GM18505 (cell line): Measurements from ENCODE around the gene NR1H3.

Experiments used
- ATAC-seq: cut with Tn5 transposase; IDR thresholded peaks from one replicate; pipeline ENCODE4 v1.9.1; 2021; ENCODE audit not compliant: unreplicated experiment
- POLR2A ChIP-seq: IDR thresholded peaks from 4 replicates; pipeline ENCODE4 v1.6.1; 2011; ENCODE audit warnings: borderline replicate concordance; ENCODE audit not compliant: insufficient read depth, insufficient read length; ENCODE audit errors: extremely low read depth

NR1H3 gene

DNA sequence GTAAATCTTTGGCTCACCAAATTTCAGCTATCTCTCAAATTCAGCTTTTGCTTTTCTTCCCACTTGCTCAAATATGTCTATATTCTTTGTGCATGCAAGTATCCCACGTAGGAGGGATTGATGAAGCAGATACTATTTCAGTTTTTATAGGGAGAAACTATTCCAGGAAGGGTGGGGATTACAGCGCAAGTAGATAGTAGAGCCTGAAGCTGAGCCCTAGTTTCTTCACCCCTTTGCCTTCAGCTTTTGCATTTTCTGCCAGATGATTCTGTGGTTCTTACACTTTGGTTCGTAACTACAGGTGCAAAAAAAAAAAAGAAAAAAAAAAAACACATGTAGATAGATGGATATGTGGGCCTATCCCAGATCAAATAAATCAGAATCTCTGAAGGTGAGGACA is 6.0 kb upstream of the NR1H3 start:
- no peak for TF ChIP-seq POLR2A
- no peak for ATAC-seq

DNA sequence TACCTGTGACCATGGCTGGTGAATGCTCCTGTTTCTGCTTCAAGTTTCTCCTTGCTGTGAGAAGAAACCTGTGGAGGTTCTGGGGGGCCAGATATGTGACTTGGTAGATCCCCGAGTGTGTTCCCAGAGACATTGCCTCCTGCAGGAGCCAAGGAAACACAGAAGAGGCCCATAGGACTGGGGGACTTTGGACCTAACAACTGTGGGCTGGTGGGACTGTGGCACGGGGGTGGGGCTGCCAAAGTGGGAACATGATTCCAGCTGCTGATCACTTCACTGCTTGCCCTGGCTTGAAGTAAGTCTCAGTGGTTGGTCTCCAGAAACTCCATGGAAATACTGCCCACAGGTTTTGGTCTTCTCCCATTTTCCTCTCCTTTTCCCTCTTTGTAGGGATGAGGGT is 4.1 kb upstream of the NR1H3 start:
- ATAC-seq = no peak
- TF ChIP-seq POLR2A = no peak

DNA sequence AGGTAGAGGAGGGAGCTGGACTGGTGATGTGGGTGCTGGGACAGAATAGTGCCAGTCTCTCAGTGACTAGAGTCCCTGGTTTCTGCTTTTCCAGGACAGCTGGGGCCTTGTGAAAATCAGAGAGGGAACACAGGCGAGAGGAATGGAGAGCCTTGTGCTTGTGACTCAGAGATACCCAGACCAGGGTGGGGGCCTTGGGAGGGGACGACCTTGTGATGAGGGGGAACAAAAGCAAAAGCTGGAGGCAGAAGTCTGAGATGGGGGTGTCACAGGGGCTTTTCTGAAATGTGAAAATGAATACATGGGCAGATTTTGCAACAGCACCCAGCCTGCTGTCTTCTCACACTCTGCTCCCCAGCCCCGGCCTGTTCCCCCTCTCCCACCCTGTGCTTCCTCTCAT is 3.4 kb upstream of the NR1H3 start:
- no peak for ATAC-seq
- no peak for TF ChIP-seq POLR2A

DNA sequence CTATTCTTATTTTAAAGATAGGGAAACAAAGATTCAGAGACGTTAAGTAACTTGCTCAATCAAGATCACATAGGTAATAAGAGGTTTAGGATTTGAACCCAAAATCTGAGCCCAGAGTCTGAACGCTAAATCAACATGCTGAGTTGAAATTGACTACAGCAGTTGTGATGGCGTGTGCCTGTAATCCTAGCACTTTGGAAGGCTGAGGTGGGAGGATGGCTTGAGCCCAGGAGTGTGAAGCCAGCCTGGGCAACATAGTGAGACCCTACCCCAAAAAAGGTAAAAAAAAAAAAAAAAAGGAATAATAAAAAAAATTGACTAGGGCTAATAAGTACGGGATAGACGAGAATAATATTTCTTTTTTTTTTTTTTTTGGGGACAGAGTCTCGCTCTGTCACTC is 1.4 kb upstream of the NR1H3 start:
- TF ChIP-seq POLR2A = no peak
- no peak for ATAC-seq

DNA sequence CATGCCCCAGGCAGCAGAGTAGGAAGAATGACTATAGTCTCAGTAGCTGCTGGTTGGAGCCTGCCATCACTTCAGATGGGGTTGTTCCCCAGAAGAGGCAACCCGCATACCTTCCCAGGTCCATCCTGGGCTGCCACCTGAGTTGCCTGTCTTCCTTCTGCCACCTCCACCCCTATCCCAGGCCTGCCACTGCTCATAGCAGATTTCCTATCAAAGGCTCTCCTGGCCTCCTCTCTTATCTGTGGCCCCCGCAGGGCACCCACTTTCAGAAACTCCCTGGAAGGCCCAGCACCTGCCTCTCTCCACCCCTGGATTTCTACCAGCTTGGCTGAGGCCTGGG is 649 bp upstream of the NR1H3 start:
- ATAC-seq = no peak
- no peak for TF ChIP-seq POLR2A

DNA sequence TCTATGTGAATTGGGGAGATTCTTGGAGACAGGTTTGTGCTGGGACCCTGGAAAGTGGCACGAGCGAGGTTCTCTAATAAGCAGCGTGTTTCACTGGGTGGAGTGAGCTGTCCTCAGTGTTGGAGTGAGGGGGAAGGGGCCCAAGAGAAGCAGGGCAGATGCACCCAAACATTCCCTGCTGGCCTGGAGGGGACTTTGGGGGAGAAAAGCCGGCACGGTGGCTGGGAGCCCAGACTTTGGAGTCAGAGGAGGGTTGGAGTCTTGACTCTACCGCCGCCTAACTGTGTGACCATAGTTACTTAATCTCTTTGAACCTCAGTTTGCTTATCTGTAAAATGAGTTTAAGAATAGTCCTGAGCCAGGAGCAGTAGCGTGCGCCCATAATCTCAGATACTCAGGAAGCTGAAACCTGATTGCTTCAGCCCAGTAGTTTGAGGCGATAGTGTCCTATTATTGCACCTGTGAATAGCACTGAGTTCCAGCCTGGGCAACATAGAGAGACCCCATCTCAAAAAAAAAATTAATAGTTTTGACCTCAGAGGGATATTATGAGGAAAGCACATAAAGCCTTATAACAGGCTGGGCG is 614 bp downstream of the NR1H3 start:
- TF ChIP-seq POLR2A = no peak
- no peak for ATAC-seq

DNA sequence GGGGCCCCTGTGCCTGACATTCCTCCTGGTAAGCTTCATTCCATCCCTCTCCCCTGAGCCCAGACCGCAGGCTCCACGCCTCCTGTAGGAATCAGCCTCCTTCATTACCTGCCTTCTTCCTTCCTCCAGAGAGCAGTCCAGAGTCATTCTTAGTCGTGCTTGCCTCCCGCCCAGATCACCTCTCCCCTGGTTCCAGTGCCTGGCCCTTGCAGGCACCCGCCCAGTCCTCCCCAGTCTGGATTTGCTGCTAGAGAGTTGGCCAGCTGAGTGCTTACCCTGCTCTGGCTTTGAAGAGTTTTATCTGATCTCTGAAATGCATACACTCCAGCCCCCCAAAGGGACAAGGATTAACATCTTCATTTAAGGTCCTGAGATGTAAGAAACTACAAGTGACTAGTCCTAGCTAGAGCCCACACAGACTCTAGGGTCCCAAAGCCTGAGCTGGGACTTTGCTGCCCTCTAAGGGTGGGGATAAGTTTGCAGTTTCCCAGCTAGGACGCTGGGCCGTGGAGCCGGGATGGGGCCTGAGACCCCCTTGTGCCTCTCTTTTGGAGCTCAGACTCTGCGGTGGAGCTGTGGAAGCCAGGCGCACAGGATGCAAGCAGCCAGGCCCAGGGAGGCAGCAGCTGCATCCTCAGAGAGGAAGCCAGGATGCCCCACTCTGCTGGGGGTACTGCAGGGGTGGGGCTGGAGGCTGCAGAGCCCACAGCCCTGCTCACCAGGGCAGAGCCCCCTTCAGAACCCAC is 1.6 kb downstream of the NR1H3 start:
- no peak for TF ChIP-seq POLR2A
- no peak for ATAC-seq

DNA sequence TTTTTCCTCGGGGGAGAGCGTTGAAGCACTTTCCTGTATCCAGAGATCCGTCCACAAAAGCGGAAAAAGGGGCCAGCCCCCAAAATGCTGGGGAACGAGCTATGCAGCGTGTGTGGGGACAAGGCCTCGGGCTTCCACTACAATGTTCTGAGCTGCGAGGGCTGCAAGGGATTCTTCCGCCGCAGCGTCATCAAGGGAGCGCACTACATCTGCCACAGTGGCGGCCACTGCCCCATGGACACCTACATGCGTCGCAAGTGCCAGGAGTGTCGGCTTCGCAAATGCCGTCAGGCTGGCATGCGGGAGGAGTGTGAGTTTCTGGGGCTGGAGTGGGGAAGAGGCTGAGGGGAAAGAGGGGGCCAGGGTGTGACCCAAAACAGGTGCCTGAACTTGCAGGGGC is 2.6 kb downstream of the NR1H3 start:
- no peak for ATAC-seq
- no peak for TF ChIP-seq POLR2A

DNA sequence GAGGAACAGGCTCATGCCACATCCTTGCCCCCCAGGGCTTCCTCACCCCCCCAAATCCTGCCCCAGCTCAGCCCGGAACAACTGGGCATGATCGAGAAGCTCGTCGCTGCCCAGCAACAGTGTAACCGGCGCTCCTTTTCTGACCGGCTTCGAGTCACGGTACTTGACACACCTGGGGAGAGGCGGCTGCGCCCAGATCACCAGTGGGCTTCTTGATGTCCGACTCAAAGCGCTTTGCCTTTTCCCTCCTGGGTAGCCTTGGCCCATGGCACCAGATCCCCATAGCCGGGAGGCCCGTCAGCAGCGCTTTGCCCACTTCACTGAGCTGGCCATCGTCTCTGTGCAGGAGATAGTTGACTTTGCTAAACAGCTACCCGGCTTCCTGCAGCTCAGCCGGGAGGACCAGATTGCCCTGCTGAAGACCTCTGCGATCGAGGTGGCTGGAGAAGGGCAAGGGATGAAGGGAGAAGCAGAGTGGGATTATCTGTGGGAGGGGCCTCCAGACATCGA is 3.5 kb downstream of the NR1H3 start:
- ATAC-seq = no peak
- TF ChIP-seq POLR2A = no peak

DNA sequence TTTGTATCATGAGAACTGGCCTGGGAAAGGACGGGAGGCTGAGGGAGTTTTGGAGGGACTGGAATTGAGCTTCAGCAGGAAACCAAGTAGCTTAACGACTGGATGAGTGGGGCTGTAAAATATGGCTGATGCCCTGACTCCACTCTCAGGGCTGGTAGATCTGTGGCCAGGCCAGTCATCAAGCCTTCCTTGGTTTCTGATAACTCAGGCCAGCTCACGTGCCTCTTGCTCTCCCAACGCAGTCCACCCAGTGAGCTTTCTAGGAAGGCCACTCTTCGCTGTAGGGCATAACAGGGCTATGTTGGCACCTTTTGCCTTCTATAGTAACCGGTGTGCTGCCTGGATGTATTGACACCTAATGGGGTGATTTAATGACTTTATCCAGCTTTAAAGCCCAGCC is 6.3 kb downstream of the NR1H3 start:
- TF ChIP-seq POLR2A = no peak
- ATAC-seq = no peak

DNA sequence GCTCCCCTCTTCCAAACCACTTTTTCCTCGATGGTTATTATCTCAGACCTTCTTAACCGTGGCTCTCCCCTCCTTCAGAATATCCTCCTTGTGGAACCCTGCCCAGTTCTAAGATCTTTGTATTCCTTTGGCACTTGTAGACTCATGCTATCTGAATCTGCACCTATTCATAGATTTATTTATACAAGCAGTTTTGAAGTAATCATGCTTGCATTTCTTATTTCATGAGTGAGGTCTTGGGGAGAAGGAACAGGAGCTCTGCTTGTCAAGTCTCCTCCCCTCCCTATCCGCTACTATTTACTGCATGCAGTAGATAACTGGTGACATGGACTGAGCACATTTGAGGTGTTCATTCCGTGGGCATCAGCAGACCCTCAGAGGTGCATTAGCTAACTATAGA is 6.7 kb downstream of the NR1H3 start:
- no peak for ATAC-seq
- no peak for TF ChIP-seq POLR2A

DNA sequence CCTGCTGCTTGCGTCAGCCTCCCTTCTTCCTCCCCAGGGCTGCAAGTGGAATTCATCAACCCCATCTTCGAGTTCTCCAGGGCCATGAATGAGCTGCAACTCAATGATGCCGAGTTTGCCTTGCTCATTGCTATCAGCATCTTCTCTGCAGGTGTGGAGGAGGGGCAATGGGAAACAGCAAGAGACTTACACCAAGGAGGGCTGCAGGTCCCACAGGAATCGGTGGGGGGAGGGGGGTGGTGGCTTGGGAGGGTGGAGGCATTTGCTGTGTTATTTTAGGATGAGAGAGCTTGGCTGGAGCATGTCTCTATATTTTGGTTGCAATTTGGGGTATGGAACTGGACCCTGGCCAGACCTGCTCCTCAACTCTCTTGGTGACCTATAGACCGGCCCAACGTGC is 10.1 kb downstream of the NR1H3 start:
- TF ChIP-seq POLR2A = no peak
- no peak for ATAC-seq

DNA sequence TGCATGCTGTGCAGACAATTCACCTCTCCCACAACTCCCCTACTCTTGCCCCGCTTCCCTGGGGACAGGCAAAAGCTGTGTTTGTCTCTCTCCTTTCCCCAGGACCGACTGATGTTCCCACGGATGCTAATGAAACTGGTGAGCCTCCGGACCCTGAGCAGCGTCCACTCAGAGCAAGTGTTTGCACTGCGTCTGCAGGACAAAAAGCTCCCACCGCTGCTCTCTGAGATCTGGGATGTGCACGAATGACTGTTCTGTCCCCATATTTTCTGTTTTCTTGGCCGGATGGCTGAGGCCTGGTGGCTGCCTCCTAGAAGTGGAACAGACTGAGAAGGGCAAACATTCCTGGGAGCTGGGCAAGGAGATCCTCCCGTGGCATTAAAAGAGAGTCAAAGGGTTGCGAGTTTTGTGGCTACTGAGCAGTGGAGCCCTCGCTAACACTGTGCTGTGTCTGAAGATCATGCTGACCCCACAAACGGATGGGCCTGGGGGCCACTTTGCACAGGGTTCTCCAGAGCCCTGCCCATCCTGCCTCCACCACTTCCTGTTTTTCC is 10.7 kb downstream of the NR1H3 start:
- ATAC-seq = no peak
- no peak for TF ChIP-seq POLR2A
